Neural cell (in vitro differentiated cells): ENCODE results near the gene ZFAND2A.
"Not testable (repeated sequence)": the region's sequence is repeated elsewhere in the genome, so short reads cannot be mapped to it uniquely, and the experiment has no call there.

Source experiments
- CTCF ChIP-seq: fragments of 450-650 bp; IDR thresholded peaks from 2 replicates; pipeline ENCODE4 v1.5.1; 2014; ENCODE audit warnings: antibody characterized with exemption, mild to moderate bottlenecking, moderate library complexity; ENCODE audit not compliant: poor library complexity, severe bottlenecking
- EP300 ChIP-seq: fragments of 450-650 bp; conservative IDR thresholded peaks from 2 replicates; pipeline ENCODE4 v1.6.1; 2014; ENCODE audit warnings: antibody characterized with exemption, mild to moderate bottlenecking, moderate library complexity; ENCODE audit not compliant: poor library complexity, severe bottlenecking
- EZH2 ChIP-seq: fragments of 200-600, 300-800 bp; shearing (Covaris generic), sonication (generic); IDR thresholded peaks from 2 replicates; pipeline ENCODE4 v1.6.1; 2014; ENCODE audit warnings: antibody characterized with exemption, low read length, borderline replicate concordance, mild to moderate bottlenecking; ENCODE audit not compliant: insufficient read depth, poor library complexity, severe bottlenecking
- RAD21 ChIP-seq: fragments of 450-650 bp; conservative IDR thresholded peaks from 2 replicates; pipeline ENCODE4 v1.6.1; 2014; ENCODE audit warnings: antibody characterized with exemption, mild to moderate bottlenecking, moderate library complexity
- REST ChIP-seq: IDR thresholded peaks from 2 replicates; pipeline ENCODE4 v1.6.1; 2012; ENCODE audit warnings: borderline replicate concordance

GRCh38 chr7:1159231-1159630, 765 bp downstream of the ZFAND2A start:
- not testable (repeated sequence) for TF ChIP-seq EP300, REST, EZH2, RAD21, CTCF
